Breast epithelium (tissue), 3 donors: ENCODE data around the gene ISLR.

Experiments used
- CTCF ChIP-seq, 3 donors: fragments of 450-650 bp; IDR thresholded peaks; one replicate each; pipeline ENCODE4 v1.5.1; 2016 to 2017; ENCODE audit warnings: antibody characterized with exemption in 3 of 3, mild to moderate bottlenecking in 3 of 3, moderate library complexity in 3 of 3
- POLR2A ChIP-seq: fragments of 450-650 bp; IDR thresholded peaks from one replicate; pipeline ENCODE4 v1.6.1; 2016; ENCODE audit warnings: antibody characterized with exemption, mild to moderate bottlenecking, moderate library complexity
- POLR2AphosphoS5 ChIP-seq, 3 donors: sonication (generic); formaldehyde crosslinking; IDR thresholded peaks; one replicate each; pipeline ENCODE4 v1.6.1; 2017; ENCODE audit warnings: antibody characterized with exemption in 3 of 3

- TF ChIP-seq CTCF (IDR thresholded peaks at IDR 0.05) (no peak), POLR2A (no peak), POLR2AphosphoS5 (IDR thresholded peaks at IDR 0.05) (no peak)
Observed at GRCh38 chr15:74144153-74144775, 29.2 kb upstream of the ISLR start.
